GM23338 (cell line): ENCODE results near the gene USP9Y. TPM values are rescaled to one million over a fixed set of nuclear protein-coding genes. Genes with fewer than 3 reads are reported as not detected.

ENCODE experiments used
- ATAC-seq: fragments of 200-7000 bp; cut with Tn5 transposase; 3 replicates; pipeline ENCODE4 v1.9.1; 2020
- DNase-seq: peaks from one replicate; pipeline ENCODE4 v3.0.0-alpha.2; 2015; ENCODE audit warnings: low spot score
- H2AFZ ChIP-seq: fragments of 200-600 bp; sonication (generic); 2 replicates; pipeline ENCODE4 v1.8.0; 2016; ENCODE audit warnings: antibody characterized with exemption, mild to moderate bottlenecking, moderate library complexity
- H3F3A ChIP-seq: fragments of 200-600 bp; sonication (generic); replicated peaks from 2 replicates; pipeline ENCODE4 v1.8.0; 2017; ENCODE audit warnings: antibody characterized with exemption, mixed run types, low read depth
- H3K27ac ChIP-seq: fragments of 200-600 bp; sonication (generic); 2 replicates; pipeline ENCODE4 v1.6.1; 2016; ENCODE audit warnings: low read depth
- H3K27me3 ChIP-seq: fragments of 200-600 bp; sonication (generic); 2 replicates; pipeline ENCODE4 v1.8.0; 2016; ENCODE audit warnings: mild to moderate bottlenecking, mixed run types, moderate library complexity; ENCODE audit not compliant: insufficient read depth
- H3K36me3 ChIP-seq: fragments of 200-600 bp; sonication (generic); 2 replicates; pipeline ENCODE4 v1.8.0; 2016; ENCODE audit warnings: mild to moderate bottlenecking; ENCODE audit not compliant: insufficient read depth
- H3K4me1 ChIP-seq: fragments of 200-600 bp; sonication (generic); 2 replicates; pipeline ENCODE4 v1.8.0; 2016; ENCODE audit warnings: mild to moderate bottlenecking, moderate library complexity; ENCODE audit not compliant: insufficient read depth
- H3K4me2 ChIP-seq: fragments of 200-600 bp; sonication (generic); 2 replicates; pipeline ENCODE4 v1.7.1; 2017; ENCODE audit warnings: mixed run types
- H3K4me3 ChIP-seq: fragments of 200-600 bp; sonication (generic); 2 replicates; pipeline ENCODE4 v1.6.1; 2016; ENCODE audit warnings: mixed run types
- H3K79me2 ChIP-seq: fragments of 200-600 bp; sonication (generic); replicated peaks from 2 replicates; pipeline ENCODE4 v1.8.0; 2017; ENCODE audit warnings: mild to moderate bottlenecking; ENCODE audit not compliant: insufficient read depth
- H3K9me2 ChIP-seq: fragments of 200-600 bp; sonication (generic); 2 replicates; pipeline ENCODE4 v1.8.0; 2017; ENCODE audit not compliant: insufficient read depth
- H4K20me1 ChIP-seq: fragments of 200-600 bp; sonication (generic); replicated peaks from 2 replicates; pipeline ENCODE4 v1.8.0; 2017; ENCODE audit warnings: mild to moderate bottlenecking; ENCODE audit not compliant: insufficient read depth
- H3K27ac Mint-ChIP-seq: 2 replicates; pipeline ENCODE4 v1.8.0; 2020; ENCODE audit warnings: inconsistent platforms, mild to moderate bottlenecking, moderate library complexity, mixed read lengths
- H3K27me3 Mint-ChIP-seq: 3 replicates; pipeline ENCODE4 v1.8.0; 2022; ENCODE audit warnings: low read depth, mild to moderate bottlenecking, moderate library complexity, mixed read lengths, inconsistent platforms; ENCODE audit not compliant: insufficient read depth, poor library complexity
- H3K36me3 Mint-ChIP-seq: 3 replicates; pipeline ENCODE4 v1.8.0; 2021; ENCODE audit warnings: low read depth, mild to moderate bottlenecking, inconsistent platforms, moderate library complexity, mixed read lengths
- H3K4me1 Mint-ChIP-seq: 3 replicates; pipeline ENCODE4 v1.8.0; 2020; ENCODE audit warnings: mild to moderate bottlenecking, inconsistent platforms, mixed read lengths
- H3K4me3 Mint-ChIP-seq: 3 replicates; pipeline ENCODE4 v1.8.0; 2021; ENCODE audit warnings: moderate library complexity, mild to moderate bottlenecking, inconsistent platforms, mixed read lengths
- H3K9me3 Mint-ChIP-seq: 3 replicates; pipeline ENCODE4 v1.8.0; 2020; ENCODE audit warnings: moderate library complexity, mild to moderate bottlenecking, inconsistent platforms, mixed read lengths
- CREB1 ChIP-seq: fragments of 250-450 bp; sonication (Bioruptor Pico); IDR thresholded peaks from 2 replicates; pipeline ENCODE4 v1.5.0; 2020; ENCODE audit warnings: low read depth, mild to moderate bottlenecking, moderate library complexity
- EZH2phosphoT487 ChIP-seq: fragments of 200-600 bp; sonication (generic); IDR thresholded peaks from one replicate; pipeline ENCODE4 v1.8.1; 2018; ENCODE audit warnings: antibody characterized with exemption; ENCODE audit not compliant: unreplicated experiment
- JUNB ChIP-seq: IDR thresholded peaks from one replicate; pipeline ENCODE4 v1.6.1; 2016; ENCODE audit warnings: antibody characterized with exemption; ENCODE audit not compliant: unreplicated experiment
- NANOG ChIP-seq: IDR thresholded peaks from 2 replicates; pipeline ENCODE4 v1.6.1; 2016; ENCODE audit warnings: antibody characterized with exemption, borderline replicate concordance
- POLR2AphosphoS5 ChIP-seq: IDR thresholded peaks from 2 replicates; pipeline ENCODE4 v1.6.1; 2016; ENCODE audit warnings: antibody characterized with exemption, low read depth
- STAT1 ChIP-seq: IDR thresholded peaks from one replicate; pipeline ENCODE4 v1.6.1; 2016; ENCODE audit warnings: antibody characterized with exemption; ENCODE audit not compliant: unreplicated experiment
- polyA plus RNA-seq: library from polyadenylated mRNA; unstranded; fragments of >200 nt; fragmentation: Nextera tagmentation; extraction: Ambion mirVana; gene quantifications from 2 replicates; pipeline ENCODE4 v1.2.1, GENCODE V29; 2016
- total RNA-seq: library from RNA; depleted of rRNA; stranded (reverse); fragments of >200 nt; shearing (Covaris generic); gene quantifications from 2 replicates; pipeline ENCODE4 v1.2.3, GENCODE V29; 2014
- TF ChIP-seq, protein P1 (sequence below): IDR thresholded peaks from 2 replicates; pipeline ENCODE4 v1.6.1; 2016; ENCODE audit warnings: antibody characterized with exemption
- TF ChIP-seq, protein P2 (sequence below), 2 experiments: fragments of 200-600 bp in 1 of 2; sonication (generic) in 1 of 2; conservative IDR thresholded peaks; 2 replicates each; pipeline versions ENCODE4 v1.5.1 to v1.6.1; 2016 to 2017; ENCODE audit warnings: antibody characterized with exemption in 2 of 2, low read depth in 2 of 2, mild to moderate bottlenecking in 2 of 2, moderate library complexity in 1 of 2

The USP9Y gene
- total and polyA plus RNA-seq, 2 experiments from 2014 or later = 23.7 to 49.0 TPM

DNA sequence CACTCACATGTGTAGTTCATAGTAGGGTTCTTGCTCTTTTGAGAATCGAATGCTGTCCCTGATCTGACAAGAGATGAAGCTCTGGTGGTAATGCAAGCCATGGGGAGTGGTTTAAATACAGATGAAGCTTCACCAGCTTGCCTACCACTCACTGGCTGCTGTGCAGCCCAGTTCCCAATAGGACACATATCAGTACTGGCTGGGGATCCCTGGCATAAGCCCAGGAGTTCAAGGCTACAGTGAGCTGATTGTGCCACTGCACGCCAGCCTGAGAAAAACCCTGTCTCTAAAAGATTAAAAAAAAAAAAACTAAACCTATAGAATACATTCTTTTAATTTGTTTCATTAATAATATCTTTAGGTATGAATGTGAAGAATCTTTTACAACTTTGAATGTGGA is 136.5 kb downstream of the USP9Y start:
- H3K9me2 ChIP-seq = no peaks in the 10 kb centered on the region
- no peak overlapping the region for H2AFZ ChIP-seq
- H3K27ac Mint-ChIP-seq = no peak overlapping the region
- H3K27ac ChIP-seq = no peak overlapping the region
- no peak overlapping the region for H3K4me3 Mint-ChIP-seq
- H4K20me1 ChIP-seq = no peaks in the 10 kb centered on the region
- ATAC-seq (no peak), DNase-seq (no peak)
- H3K4me3 ChIP-seq = no peak overlapping the region
- no peaks in the 10 kb centered on the region for H3K9me3 Mint-ChIP-seq
- H3K27me3 Mint-ChIP-seq = no peaks in the 10 kb centered on the region
- no peaks in the 10 kb centered on the region for H3K36me3 ChIP-seq
- no peaks in the 10 kb centered on the region for H3K79me2 ChIP-seq
- H3K4me2 ChIP-seq = no peak overlapping the region
- TF ChIP-seq, protein P1, sequence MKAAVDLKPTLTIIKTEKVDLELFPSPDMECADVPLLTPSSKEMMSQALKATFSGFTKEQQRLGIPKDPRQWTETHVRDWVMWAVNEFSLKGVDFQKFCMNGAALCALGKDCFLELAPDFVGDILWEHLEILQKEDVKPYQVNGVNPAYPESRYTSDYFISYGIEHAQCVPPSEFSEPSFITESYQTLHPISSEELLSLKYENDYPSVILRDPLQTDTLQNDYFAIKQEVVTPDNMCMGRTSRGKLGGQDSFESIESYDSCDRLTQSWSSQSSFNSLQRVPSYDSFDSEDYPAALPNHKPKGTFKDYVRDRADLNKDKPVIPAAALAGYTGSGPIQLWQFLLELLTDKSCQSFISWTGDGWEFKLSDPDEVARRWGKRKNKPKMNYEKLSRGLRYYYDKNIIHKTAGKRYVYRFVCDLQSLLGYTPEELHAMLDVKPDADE = no peak
- TF ChIP-seq JUNB = no peak
- TF ChIP-seq, protein P2, sequence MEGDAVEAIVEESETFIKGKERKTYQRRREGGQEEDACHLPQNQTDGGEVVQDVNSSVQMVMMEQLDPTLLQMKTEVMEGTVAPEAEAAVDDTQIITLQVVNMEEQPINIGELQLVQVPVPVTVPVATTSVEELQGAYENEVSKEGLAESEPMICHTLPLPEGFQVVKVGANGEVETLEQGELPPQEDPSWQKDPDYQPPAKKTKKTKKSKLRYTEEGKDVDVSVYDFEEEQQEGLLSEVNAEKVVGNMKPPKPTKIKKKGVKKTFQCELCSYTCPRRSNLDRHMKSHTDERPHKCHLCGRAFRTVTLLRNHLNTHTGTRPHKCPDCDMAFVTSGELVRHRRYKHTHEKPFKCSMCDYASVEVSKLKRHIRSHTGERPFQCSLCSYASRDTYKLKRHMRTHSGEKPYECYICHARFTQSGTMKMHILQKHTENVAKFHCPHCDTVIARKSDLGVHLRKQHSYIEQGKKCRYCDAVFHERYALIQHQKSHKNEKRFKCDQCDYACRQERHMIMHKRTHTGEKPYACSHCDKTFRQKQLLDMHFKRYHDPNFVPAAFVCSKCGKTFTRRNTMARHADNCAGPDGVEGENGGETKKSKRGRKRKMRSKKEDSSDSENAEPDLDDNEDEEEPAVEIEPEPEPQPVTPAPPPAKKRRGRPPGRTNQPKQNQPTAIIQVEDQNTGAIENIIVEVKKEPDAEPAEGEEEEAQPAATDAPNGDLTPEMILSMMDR (conservative IDR thresholded peaks at IDR 0.05; ENCODE audit: low read depth in 2 of 2) = no peak
- TF ChIP-seq CREB1 (CRISPR knock-in tag) = no peak
- TF ChIP-seq POLR2AphosphoS5 = no peak
- TF ChIP-seq NANOG = no peak
- TF ChIP-seq EZH2phosphoT487 = no peak
- no peak for TF ChIP-seq STAT1
- no peaks in the 10 kb centered on the region for H3K27me3 ChIP-seq
- H3K4me1 ChIP-seq = no peaks in the 10 kb centered on the region
- no peaks in the 10 kb centered on the region for H3K4me1 Mint-ChIP-seq
- H3F3A ChIP-seq = no peaks in the 10 kb centered on the region
- no peaks in the 10 kb centered on the region for H3K36me3 Mint-ChIP-seq

DNA sequence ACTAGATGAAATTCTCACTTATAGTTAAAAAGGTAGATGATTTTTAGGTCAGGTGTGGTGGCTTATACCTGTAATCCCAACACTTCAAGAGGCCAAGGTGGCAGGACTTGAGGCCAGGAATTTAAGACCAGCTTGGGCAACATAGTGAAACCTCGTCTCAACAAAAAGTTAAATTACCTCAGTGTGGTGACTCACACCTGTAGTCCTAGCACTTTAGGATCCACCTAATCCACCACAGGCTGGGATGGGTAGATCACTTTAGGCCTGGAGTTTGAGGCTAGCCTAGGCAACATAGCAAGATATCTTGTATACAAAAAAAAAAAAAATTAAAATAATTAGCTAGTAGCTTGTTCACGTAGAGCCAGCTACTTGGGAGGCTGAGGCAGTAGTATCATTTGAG is 140.3 kb downstream of the USP9Y start:
- Histone ChIP-seq H3K4me3 (no peak overlapping the region), H3K4me2 (no peak overlapping the region), H3K9me2 (no peaks in the 10 kb centered on the region), H4K20me1 (no peaks in the 10 kb centered on the region), H3K79me2 (no peaks in the 10 kb centered on the region), H2AFZ (no peak overlapping the region), H3K27ac (no peak overlapping the region), H3K4me1 (no peaks in the 10 kb centered on the region), H3K36me3 (0 out of 2 replicates have a peak, but pooled peaks cover 9% of the 10 kb centered on the region), H3F3A (no peaks in the 10 kb centered on the region), H3K27me3 (no peaks in the 10 kb centered on the region)
- Mint-ChIP-seq H3K27me3 (no peaks in the 10 kb centered on the region), H3K4me1 (no peaks in the 10 kb centered on the region), H3K9me3 (no peaks in the 10 kb centered on the region), H3K27ac (no peak overlapping the region), H3K36me3 (no peaks in the 10 kb centered on the region; the same call in 2 of the 3 replicates), H3K4me3 (no peak overlapping the region)
- DNase-seq = no peak
- no peak for ATAC-seq
- TF ChIP-seq, protein P2 (conservative IDR thresholded peaks at IDR 0.05; ENCODE audit: low read depth in 2 of 2) = no peak
